GM12864 (cell line): ENCODE data around the gene ZNF79.

Source experiments
- DNase-seq: peaks from one replicate; pipeline ENCODE4 v3.0.0-alpha.2; 2011; ENCODE audit warnings: low read depth
- H3K4me3 ChIP-seq: 2 replicates; pipeline ENCODE4 v1.5.1; 2011; ENCODE audit warnings: mild to moderate bottlenecking, low read depth, low read length, control low read depth
- TF ChIP-seq, protein P1 (sequence below): IDR thresholded peaks from 2 replicates; pipeline ENCODE4 v1.5.1; 2011; ENCODE audit warnings: low read depth, mild to moderate bottlenecking, moderate library complexity, low read length, control low read depth, inconsistent platforms; ENCODE audit errors: missing control alignments

The ZNF79 gene

DNA sequence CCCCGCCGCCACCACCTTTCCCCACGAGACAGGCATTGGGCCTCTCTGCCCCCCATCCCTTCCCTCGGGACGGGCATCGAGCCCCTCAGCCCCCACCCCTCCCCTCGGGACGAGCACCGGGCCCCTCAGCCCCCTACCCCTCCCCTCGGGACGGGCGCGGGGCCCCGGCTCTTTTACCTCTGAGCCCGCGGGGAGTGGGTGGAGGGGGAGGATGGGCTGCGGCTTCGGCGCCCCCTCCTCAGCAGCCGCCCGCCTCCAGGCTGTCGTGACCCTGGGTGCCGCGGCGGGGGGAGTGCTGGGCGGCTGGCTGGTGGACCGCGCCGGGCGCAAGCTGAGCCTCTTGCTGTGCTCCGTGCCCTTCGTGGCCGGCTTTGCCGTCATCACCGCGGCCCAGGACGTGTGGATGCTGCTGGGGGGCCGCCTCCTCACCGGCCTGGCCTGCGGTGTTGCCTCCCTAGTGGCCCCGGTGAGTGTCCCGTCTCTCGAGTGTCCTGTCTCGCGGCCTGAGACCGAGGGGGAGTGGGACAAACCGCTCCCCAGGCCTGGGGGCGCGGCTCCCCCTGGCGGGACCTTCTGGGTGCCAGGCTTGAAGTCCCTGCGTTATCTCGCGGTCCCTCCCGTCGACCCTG, 26.4 kb upstream of the ZNF79 start:
- no peak for DNase-seq
- peak overlapping the region; percentile 67 for H3K4me3 ChIP-seq
- TF ChIP-seq, protein P1, sequence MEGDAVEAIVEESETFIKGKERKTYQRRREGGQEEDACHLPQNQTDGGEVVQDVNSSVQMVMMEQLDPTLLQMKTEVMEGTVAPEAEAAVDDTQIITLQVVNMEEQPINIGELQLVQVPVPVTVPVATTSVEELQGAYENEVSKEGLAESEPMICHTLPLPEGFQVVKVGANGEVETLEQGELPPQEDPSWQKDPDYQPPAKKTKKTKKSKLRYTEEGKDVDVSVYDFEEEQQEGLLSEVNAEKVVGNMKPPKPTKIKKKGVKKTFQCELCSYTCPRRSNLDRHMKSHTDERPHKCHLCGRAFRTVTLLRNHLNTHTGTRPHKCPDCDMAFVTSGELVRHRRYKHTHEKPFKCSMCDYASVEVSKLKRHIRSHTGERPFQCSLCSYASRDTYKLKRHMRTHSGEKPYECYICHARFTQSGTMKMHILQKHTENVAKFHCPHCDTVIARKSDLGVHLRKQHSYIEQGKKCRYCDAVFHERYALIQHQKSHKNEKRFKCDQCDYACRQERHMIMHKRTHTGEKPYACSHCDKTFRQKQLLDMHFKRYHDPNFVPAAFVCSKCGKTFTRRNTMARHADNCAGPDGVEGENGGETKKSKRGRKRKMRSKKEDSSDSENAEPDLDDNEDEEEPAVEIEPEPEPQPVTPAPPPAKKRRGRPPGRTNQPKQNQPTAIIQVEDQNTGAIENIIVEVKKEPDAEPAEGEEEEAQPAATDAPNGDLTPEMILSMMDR: peak; percentile 62

DNA sequence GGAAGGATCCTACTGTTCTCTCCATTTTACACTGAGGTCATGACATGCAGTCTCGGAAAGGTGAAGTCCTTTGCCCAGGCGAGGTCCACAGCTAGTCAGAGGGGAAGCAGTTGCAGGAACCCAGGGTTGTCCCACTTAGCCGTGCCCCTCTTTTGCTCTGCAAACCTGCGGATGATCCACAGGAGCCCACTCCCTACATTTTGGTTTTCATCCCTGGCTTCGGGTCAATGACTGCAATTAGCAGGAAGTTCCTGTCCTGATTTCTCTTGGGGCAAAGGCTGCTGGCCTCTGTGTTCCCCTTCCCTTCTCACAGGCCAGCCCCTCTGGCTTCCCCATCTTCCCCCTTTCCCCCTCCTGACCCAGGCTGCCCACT, 25.9 kb upstream of the ZNF79 start:
- H3K4me3 ChIP-seq: peak overlapping the region; percentile 67
- TF ChIP-seq, protein P1: no peak
- no peak for DNase-seq

DNA sequence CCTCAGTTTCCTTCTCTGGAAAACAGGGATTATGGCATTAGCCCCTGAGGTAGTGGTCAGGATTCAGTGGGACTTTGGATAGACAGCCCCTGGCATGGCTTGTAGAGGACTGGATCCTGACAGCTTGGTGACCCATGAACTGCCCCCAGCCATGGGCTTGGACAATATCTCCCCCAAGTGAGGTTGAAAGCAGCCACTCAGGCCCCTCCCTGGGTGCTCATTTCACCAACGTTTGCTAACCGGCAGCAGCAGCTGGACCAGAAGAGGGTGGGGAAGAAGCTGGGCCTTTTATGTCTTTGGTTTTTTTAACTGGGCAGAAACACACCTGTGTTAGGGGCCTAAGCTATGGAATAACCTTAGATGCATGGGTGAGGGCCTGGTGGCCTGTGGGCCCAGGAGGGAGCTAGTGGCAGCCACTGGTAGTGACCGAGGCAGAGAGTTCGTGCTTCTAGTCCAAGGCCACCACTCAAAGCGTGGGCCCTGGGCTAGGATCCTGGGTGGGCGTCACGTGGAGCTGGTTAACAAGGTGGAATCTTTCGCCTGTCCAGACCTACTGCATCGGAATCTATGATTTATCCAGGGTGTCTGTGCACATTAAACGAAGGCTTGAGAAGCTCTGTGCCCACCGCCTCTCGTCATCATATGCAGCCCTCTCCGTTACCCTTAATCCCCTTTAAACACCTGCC, 25.3 kb upstream of the ZNF79 start:
- no peak overlapping the region for H3K4me3 ChIP-seq
- DNase-seq: no peak
- TF ChIP-seq, protein P1: peak; percentile 21

DNA sequence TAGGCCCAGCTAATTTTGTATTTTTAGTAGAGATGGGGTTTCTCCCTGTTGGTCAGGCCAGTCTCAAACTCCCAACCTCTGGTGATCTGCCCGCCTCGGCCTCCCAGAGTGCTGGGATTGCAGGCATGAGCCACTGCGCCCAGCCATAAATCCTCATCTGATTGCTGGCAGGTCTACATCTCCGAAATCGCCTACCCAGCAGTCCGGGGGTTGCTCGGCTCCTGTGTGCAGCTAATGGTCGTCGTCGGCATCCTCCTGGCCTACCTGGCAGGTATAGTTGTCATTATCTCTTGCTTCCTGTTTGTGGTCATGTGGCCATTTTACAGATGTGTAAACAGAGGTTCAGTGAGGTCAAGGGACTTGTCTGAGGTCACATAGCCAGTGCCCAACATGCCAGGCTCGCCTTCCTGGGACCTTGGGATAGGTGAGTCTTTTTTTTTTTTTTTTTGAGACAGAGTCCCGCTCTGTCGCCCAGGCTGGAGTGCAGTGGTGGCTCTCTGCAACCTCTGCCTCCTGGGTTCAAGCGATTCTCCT, 24.4 kb upstream of the ZNF79 start:
- TF ChIP-seq, protein P1: no peak
- no peak overlapping the region for H3K4me3 ChIP-seq
- DNase-seq: no peak

GRCh38 chr9:127402401-127403090, 21.6 kb upstream of the ZNF79 start:
- H3K4me3 ChIP-seq: no peak overlapping the region
- TF ChIP-seq, protein P1: no peak
- DNase-seq: no peak

DNA sequence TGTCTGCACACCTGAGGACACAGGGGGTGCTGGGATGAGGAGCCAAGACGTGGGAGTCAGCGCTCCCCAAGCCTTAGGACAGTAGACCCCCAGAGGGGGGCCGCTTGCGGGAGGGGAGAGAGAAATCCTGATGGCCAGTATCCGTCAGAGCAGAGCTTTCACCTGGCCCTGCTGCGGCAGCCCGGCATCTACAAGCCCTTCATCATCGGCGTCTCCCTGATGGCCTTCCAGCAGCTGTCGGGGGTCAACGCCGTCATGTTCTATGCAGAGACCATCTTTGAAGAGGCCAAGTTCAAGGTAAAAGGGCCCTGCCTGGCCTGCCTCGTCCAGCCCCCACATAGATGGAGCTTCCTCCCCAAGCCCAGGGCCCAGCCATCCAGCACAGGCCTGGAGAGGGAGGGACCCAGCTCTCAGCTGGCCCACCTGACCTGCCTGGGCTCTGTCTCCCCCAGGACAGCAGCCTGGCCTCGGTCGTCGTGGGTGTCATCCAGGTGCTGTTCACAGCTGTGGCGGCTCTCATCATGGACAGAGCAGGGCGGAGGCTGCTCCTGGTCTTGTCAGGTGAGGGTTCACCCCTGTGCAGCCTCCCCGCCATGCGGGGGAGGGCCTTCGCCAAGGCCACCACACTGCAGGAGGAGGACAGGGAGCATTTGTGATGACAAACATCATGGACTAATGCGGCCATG, 20.5 kb upstream of the ZNF79 start:
- DNase-seq: no peak
- no peak overlapping the region for H3K4me3 ChIP-seq
- TF ChIP-seq, protein P1: no peak
